AG10803 (cell line): ENCODE measurements around the gene CLP1.
A peak's percentile ranks its signal among the peaks of the same experiment; 100 is the strongest.

Experiments
- DNase-seq: peaks from one replicate; pipeline ENCODE4 v3.0.0; 2010; ENCODE audit warnings: low read depth
- H3K4me3 ChIP-seq: 2 replicates; pipeline ENCODE4 v1.5.1; 2011; ENCODE audit warnings: mild to moderate bottlenecking, low read length, control low read depth
- CTCF ChIP-seq: conservative IDR thresholded peaks from 2 replicates; pipeline ENCODE4 v1.5.1; 2011; ENCODE audit warnings: mild to moderate bottlenecking, low read length, control low read depth, inconsistent platforms

The CLP1 gene

GRCh38 chr11:57657194-57658022, at the start of gene CLP1:
Gene CLP1, plus strand, starts transcription at chr11:57657762. Its CDS starts 1,715 bp downstream, at chr11:57659477.
- peak; percentile 11; the same call in 1 of the 2 replicates for TF ChIP-seq CTCF
- peak; percentile 98 for DNase-seq
- H3K4me3 ChIP-seq, result peak within 1 kb of the TSS; percentile 89

DNA sequence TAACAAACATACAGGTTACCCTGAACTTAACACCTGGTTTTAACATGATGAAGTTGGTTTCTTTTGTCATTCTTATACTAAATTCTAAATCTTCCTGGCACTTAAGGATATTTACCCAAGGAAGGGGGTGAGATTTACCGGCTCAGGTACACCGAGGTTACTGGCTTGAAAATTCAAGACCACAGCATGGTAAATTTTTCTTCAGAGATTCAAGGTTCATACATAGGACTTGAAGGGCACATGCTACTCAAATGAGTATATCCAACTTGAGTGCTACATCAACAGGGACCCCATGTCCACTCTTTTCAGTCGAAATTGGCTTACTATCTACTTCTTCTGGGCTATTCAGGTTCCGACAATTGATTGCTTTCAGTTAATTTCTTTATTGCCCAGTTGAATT, 47.4 kb upstream of the CLP1 start:
- H3K4me3 ChIP-seq, result no peak overlapping the region
- no peak for TF ChIP-seq CTCF
- no peak for DNase-seq

- no peak for DNase-seq
- no peak overlapping the region for H3K4me3 ChIP-seq
- no peak for TF ChIP-seq CTCF
Observed at GRCh38 chr11:57614234-57614772, 43.3 kb upstream of the CLP1 start.

- no peak overlapping the region for H3K4me3 ChIP-seq
- no peak for DNase-seq
- no peak for TF ChIP-seq CTCF
Observed at GRCh38 chr11:57615308-57615707, 42.3 kb upstream of the CLP1 start.

DNA sequence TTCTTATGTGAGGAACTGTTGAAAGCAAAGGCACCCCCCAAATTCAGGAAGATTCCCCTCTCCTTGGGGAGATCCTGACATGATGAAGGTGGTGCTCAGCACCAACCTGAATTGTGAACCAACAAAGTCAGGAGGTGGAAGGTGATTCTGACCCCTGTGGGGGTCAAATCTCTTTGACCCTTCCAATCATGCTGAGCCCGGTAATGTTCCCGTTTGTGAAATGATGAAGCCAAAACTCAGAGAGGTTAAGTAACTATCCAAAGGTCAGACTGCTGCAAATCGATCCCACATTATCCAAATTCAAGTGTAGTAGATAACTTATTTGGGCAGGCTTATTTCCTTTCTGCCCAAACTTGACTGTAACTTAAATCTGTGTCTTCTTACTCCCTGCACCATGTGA, 41.0 kb upstream of the CLP1 start:
- no peak for TF ChIP-seq CTCF
- no peak overlapping the region for H3K4me3 ChIP-seq
- no peak for DNase-seq

DNA sequence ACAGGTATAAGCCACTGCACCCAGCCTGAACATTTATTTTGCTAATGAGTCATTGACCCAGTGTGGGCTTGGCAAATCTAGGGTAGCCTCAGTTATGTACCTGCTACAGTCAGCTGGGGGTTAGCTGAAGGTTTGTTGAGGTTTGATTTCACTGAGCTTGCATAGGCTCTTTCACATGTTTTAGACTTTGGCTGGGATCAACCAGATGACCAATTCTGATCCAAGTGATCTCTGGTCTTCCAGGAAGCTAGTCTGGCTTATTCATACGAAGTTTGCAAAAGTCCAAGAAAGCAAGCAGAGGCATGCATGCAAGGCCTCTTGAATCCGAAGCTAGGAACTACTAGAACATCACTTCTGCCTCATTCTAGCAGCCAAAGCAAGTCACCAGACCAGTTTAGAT, 39.1 kb upstream of the CLP1 start:
- H3K4me3 ChIP-seq, result no peak overlapping the region
- DNase-seq, result no peak
- no peak for TF ChIP-seq CTCF

GRCh38 chr11:57619331-57619730, 38.2 kb upstream of the CLP1 start:
- H3K4me3 ChIP-seq, result no peak overlapping the region
- no peak for DNase-seq
- peak; percentile 19; the same call in 1 of the 2 replicates for TF ChIP-seq CTCF
